ENCODE results near the gene ASB1.

Gene ASB1

GRCh38 chr2:238458651-238459050, 31.9 kb downstream of the ASB1 start:
- Histone ChIP-seq H3K4me3 (ENCODE audit: low read length in 2 of 2) (peak overlapping the region in 1 of 2 donors; percentile 61), H3K27me3 (ENCODE audit: control insufficient read depth in 1 of 2, insufficient read depth in 2 of 2, low read length in 2 of 2) (no peaks in the 10 kb centered on the region), H3K27ac (ENCODE audit: low read length) (peak overlapping the region; percentile 49), H3K36me3 (ENCODE audit: control insufficient read depth in 2 of 2, insufficient read depth in 2 of 2, low read length in 2 of 2) (no peaks in the 10 kb centered on the region), H3K9ac (ENCODE audit: low read length in 2 of 2) (no peak overlapping the region), H3K9me3 (ENCODE audit: control insufficient read depth in 2 of 2, low read length in 2 of 2) (no peaks in the 10 kb centered on the region), H3K4me1 (ENCODE audit: control insufficient read depth, insufficient read depth, low read length) (peaks cover 24% of the 10 kb centered on the region)

GRCh38 chr2:238459081-238459629, 32.4 kb downstream of the ASB1 start:
- H3K9ac ChIP-seq (ENCODE audit: low read length in 2 of 2): peak overlapping the region in 1 of 2 donors; percentile 42
- H3K9me3 ChIP-seq (ENCODE audit: control insufficient read depth in 2 of 2, low read length in 2 of 2): no peaks in the 10 kb centered on the region
- peak overlapping the region; percentile 49 for H3K27ac ChIP-seq (ENCODE audit: low read length)
- H3K4me3 ChIP-seq (ENCODE audit: low read length in 2 of 2): peak overlapping the region; percentile 18 to 61
- H3K27me3 ChIP-seq (ENCODE audit: control insufficient read depth in 1 of 2, insufficient read depth in 2 of 2, low read length in 2 of 2): no peaks in the 10 kb centered on the region
- peaks cover 24% of the 10 kb centered on the region for H3K4me1 ChIP-seq (ENCODE audit: control insufficient read depth, insufficient read depth, low read length)
- no peaks in the 10 kb centered on the region for H3K36me3 ChIP-seq (ENCODE audit: control insufficient read depth in 2 of 2, insufficient read depth in 2 of 2, low read length in 2 of 2)

- H3K36me3 ChIP-seq (ENCODE audit: control insufficient read depth in 2 of 2, insufficient read depth in 2 of 2, low read length in 2 of 2): no peaks in the 10 kb centered on the region
These were observed 34.3 kb downstream of the ASB1 start for GRCh38 chr2:238461051-238461450.

GRCh38 chr2:238461491-238461890, 34.8 kb downstream of the ASB1 start:
- H3K27ac ChIP-seq (ENCODE audit: low read length): no peak overlapping the region
- H3K4me1 ChIP-seq (ENCODE audit: control insufficient read depth, insufficient read depth, low read length): peaks cover 24% of the 10 kb centered on the region
- H3K36me3 ChIP-seq (ENCODE audit: control insufficient read depth in 2 of 2, insufficient read depth in 2 of 2, low read length in 2 of 2): no peaks in the 10 kb centered on the region
- H3K9me3 ChIP-seq (ENCODE audit: control insufficient read depth in 2 of 2, low read length in 2 of 2): no peaks in the 10 kb centered on the region
- H3K9ac ChIP-seq (ENCODE audit: low read length in 2 of 2): no peak overlapping the region
- no peaks in the 10 kb centered on the region for H3K27me3 ChIP-seq (ENCODE audit: control insufficient read depth in 1 of 2, insufficient read depth in 2 of 2, low read length in 2 of 2)
- H3K4me3 ChIP-seq (ENCODE audit: low read length in 2 of 2): no peak overlapping the region

More at GRCh38 chr2:238461051-238461450, 34.3 kb downstream of the ASB1 start:
- Histone ChIP-seq H3K4me1 (ENCODE audit: control insufficient read depth, insufficient read depth, low read length) (peaks cover 24% of the 10 kb centered on the region), H3K27me3 (ENCODE audit: control insufficient read depth in 1 of 2, insufficient read depth in 2 of 2, low read length in 2 of 2) (no peaks in the 10 kb centered on the region), H3K9me3 (ENCODE audit: control insufficient read depth in 2 of 2, low read length in 2 of 2) (no peaks in the 10 kb centered on the region), H3K4me3 (ENCODE audit: low read length in 2 of 2) (no peak overlapping the region), H3K27ac (ENCODE audit: low read length) (no peak overlapping the region), H3K9ac (ENCODE audit: low read length in 2 of 2) (no peak overlapping the region)

GRCh38 chr2:238461916-238462315, 35.2 kb downstream of the ASB1 start:
- Histone ChIP-seq H3K27me3 (ENCODE audit: control insufficient read depth in 1 of 2, insufficient read depth in 2 of 2, low read length in 2 of 2) (no peaks in the 10 kb centered on the region), H3K36me3 (ENCODE audit: control insufficient read depth in 2 of 2, insufficient read depth in 2 of 2, low read length in 2 of 2) (no peaks in the 10 kb centered on the region), H3K9ac (ENCODE audit: low read length in 2 of 2) (no peak overlapping the region), H3K4me3 (ENCODE audit: low read length in 2 of 2) (no peak overlapping the region), H3K9me3 (ENCODE audit: control insufficient read depth in 2 of 2, low read length in 2 of 2) (no peaks in the 10 kb centered on the region), H3K4me1 (ENCODE audit: control insufficient read depth, insufficient read depth, low read length) (peaks cover 24% of the 10 kb centered on the region), H3K27ac (ENCODE audit: low read length) (no peak overlapping the region)

GRCh38 chr2:238462782-238463396, 36.2 kb downstream of the ASB1 start:
- Histone ChIP-seq H3K4me3 (ENCODE audit: low read length in 2 of 2) (no peak overlapping the region), H3K4me1 (ENCODE audit: control insufficient read depth, insufficient read depth, low read length) (peaks cover 23% of the 10 kb centered on the region), H3K36me3 (ENCODE audit: control insufficient read depth in 2 of 2, insufficient read depth in 2 of 2, low read length in 2 of 2) (no peaks in the 10 kb centered on the region), H3K9ac (ENCODE audit: low read length in 2 of 2) (no peak overlapping the region), H3K27me3 (ENCODE audit: control insufficient read depth in 1 of 2, insufficient read depth in 2 of 2, low read length in 2 of 2) (no peaks in the 10 kb centered on the region), H3K9me3 (ENCODE audit: control insufficient read depth in 2 of 2, low read length in 2 of 2) (no peaks in the 10 kb centered on the region), H3K27ac (ENCODE audit: low read length) (no peak overlapping the region)

- Histone ChIP-seq H3K27ac (ENCODE audit: low read length) (no peak overlapping the region), H3K4me1 (ENCODE audit: control insufficient read depth, insufficient read depth, low read length) (peaks cover 9% of the 10 kb centered on the region), H3K27me3 (ENCODE audit: control insufficient read depth in 1 of 2, insufficient read depth in 2 of 2, low read length in 2 of 2) (no peaks in the 10 kb centered on the region), H3K4me3 (ENCODE audit: low read length in 2 of 2) (no peak overlapping the region), H3K9me3 (ENCODE audit: control insufficient read depth in 2 of 2, low read length in 2 of 2) (no peaks in the 10 kb centered on the region), H3K9ac (ENCODE audit: low read length in 2 of 2) (no peak overlapping the region), H3K36me3 (ENCODE audit: control insufficient read depth in 2 of 2, insufficient read depth in 2 of 2, low read length in 2 of 2) (no peaks in the 10 kb centered on the region)
These were observed 37.7 kb downstream of the ASB1 start for GRCh38 chr2:238464389-238464788.

- Histone ChIP-seq H3K36me3 (ENCODE audit: control insufficient read depth in 2 of 2, insufficient read depth in 2 of 2, low read length in 2 of 2) (no peaks in the 10 kb centered on the region), H3K9me3 (ENCODE audit: control insufficient read depth in 2 of 2, low read length in 2 of 2) (no peaks in the 10 kb centered on the region), H3K27ac (ENCODE audit: low read length) (no peak overlapping the region), H3K9ac (ENCODE audit: low read length in 2 of 2) (no peak overlapping the region), H3K4me1 (ENCODE audit: control insufficient read depth, insufficient read depth, low read length) (peaks cover 5% of the 10 kb centered on the region), H3K27me3 (ENCODE audit: control insufficient read depth in 1 of 2, insufficient read depth in 2 of 2, low read length in 2 of 2) (no peaks in the 10 kb centered on the region), H3K4me3 (ENCODE audit: low read length in 2 of 2) (no peak overlapping the region)
These were observed 38.9 kb downstream of the ASB1 start for GRCh38 chr2:238465487-238466242.

GRCh38 chr2:238466243-238466756, 39.6 kb downstream of the ASB1 start:
- no peaks in the 10 kb centered on the region for H3K36me3 ChIP-seq (ENCODE audit: control insufficient read depth in 2 of 2, insufficient read depth in 2 of 2, low read length in 2 of 2)
- no peak overlapping the region for H3K9ac ChIP-seq (ENCODE audit: low read length in 2 of 2)
- H3K4me1 ChIP-seq (ENCODE audit: control insufficient read depth, insufficient read depth, low read length): peaks cover under 1% of the 10 kb centered on the region
- H3K9me3 ChIP-seq (ENCODE audit: control insufficient read depth in 2 of 2, low read length in 2 of 2): no peaks in the 10 kb centered on the region
- no peaks in the 10 kb centered on the region for H3K27me3 ChIP-seq (ENCODE audit: control insufficient read depth in 1 of 2, insufficient read depth in 2 of 2, low read length in 2 of 2)
- H3K4me3 ChIP-seq (ENCODE audit: low read length in 2 of 2): no peak overlapping the region
- H3K27ac ChIP-seq (ENCODE audit: low read length): no peak overlapping the region

- Histone ChIP-seq H3K36me3 (ENCODE audit: control insufficient read depth in 2 of 2, insufficient read depth in 2 of 2, low read length in 2 of 2) (no peaks in the 10 kb centered on the region), H3K9me3 (ENCODE audit: control insufficient read depth in 2 of 2, low read length in 2 of 2) (no peaks in the 10 kb centered on the region), H3K9ac (ENCODE audit: low read length in 2 of 2) (no peak overlapping the region), H3K27me3 (ENCODE audit: control insufficient read depth in 1 of 2, insufficient read depth in 2 of 2, low read length in 2 of 2) (no peaks in the 10 kb centered on the region), H3K27ac (ENCODE audit: low read length) (no peak overlapping the region), H3K4me3 (ENCODE audit: low read length in 2 of 2) (no peak overlapping the region), H3K4me1 (ENCODE audit: control insufficient read depth, insufficient read depth, low read length) (no peaks in the 10 kb centered on the region)
These were observed 40.3 kb downstream of the ASB1 start for GRCh38 chr2:238467062-238467461.
